Right renal cortex interstitium (tissue), 3 donors: ENCODE data around the gene EPN2. TPM values are rescaled to one million over a fixed set of nuclear protein-coding genes. Genes with fewer than 3 reads are reported as not detected.

Source experiments
- DNase-seq, 3 donors: peaks; one replicate each; pipeline ENCODE4 v3.0.0-alpha.2; 2013; ENCODE audit warnings: low read depth in 3 of 3, low spot score in 2 of 3
- polyA plus RNA-seq, 3 donors: library from polyadenylated mRNA; unstranded; fragments of 120-200 nt; gene quantifications; one replicate each; pipeline ENCODE4 v1.2.1, GENCODE V29; 2013; ENCODE audit not compliant: insufficient read length in 3 of 3

The EPN2 gene
- polyA plus RNA-seq, 3 donors = 44.8 to 49.6 (median 48.2) TPM

DNA sequence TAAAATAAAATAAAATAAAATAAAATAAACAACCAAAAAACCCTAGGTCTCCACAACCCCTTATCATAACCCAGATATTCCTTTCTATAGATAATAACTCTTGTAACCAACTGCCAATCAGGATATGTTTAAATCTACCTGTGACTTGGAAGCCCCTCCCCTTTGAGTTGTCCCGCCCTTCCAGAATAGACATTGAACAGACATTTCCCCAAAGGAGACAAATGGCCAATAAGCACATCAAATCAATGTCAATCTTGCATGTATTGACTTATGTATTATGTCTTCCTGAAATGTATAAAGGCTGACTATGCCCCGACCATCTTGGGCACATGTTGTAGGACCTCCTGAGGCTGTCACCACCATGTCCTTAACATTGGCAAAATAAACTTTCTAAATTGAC, 139.6 kb downstream of the EPN2 start:
- DNase-seq = no peak

DNA sequence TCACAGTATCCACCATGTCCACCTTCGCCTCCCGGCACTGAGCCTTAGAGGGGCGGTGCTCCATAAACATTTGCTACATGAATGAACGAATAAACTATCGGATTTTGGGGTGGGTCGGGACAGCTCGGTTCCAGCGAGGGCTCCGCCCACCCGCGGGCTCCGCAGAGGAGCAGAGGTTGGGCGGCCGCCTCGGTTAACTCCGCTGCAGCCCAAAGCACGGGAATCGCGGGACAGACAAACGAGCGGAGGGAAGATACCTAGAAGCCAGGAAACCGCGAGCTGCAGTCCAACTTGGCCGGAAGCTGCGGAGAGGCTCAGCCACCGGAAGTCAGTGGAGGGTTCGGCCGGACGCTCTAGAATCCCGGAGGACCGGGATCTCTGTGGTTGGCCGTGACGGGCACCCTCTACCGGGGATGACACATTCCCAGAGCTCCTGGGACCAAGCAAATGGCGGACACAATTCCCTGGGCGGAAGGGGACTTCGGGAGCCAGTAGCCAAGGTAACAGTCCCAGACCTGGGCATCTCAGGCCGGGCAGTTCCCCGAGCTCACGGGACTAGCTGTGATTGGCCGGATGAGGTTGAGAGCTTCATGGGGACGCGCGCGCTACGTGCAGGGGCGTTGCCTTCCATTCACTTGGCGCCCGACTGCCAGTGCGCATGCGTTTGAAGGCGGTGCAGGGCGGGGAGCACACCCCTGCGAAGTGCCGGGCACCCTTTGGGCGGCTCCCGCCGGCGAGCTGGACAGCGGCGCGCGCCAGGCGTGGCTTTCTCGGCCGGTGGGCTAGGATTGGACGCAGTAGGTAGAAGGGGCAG, 140.6 kb downstream of the EPN2 start:
- peak; percentile 93 to 98 (median 96) for DNase-seq

DNA sequence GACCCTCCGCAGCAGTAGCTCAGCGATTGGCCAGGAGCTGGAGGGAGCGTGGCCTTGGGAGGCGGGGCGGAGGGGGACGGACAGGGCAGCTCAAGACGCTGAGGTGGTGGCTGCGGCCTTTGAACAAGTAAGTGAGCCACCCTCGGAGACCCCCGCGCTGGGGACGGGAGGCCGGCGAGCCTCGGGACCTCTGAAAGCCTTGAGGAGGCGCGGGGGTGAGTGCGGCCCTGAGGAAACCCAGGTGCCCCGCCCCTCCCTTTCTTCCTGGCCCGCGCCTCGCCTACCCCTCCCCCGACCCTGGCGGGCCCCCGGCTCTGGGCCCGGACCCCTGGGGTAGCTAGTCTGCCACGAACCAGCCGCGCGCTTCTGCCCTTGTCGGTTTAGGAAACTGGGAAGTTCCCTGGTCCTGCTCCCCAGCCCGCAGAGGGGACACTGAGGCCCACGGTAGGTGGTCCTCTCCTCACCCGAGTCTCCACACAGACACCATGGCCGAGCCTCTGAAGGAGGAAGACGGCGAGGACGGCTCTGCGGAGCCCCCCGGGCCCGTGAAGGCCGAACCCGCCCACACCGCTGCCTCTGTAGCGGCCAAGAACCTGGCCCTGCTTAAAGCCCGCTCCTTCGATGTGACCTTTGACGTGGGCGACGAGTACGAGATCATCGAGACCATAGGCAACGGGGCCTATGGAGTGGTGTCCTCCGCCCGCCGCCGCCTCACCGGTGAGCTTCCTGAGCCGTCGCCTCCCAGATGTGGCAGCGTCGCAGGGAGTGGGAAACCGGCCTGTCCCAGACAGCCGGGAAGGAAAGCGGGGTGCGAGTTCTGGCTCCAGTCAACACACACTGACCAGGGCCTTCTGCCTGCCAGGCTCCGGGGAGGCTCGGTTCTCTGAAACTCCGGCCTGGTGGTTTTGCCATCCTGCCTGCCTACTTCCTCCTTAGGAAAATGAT, 141.5 kb downstream of the EPN2 start, which contains the start of gene MAPK7:
MAPK7 (plus strand) TSS at position 83 of the 945 bp plus-strand sequence; CDS start at position 486, 403 bp downstream.
- no peak for DNase-seq

DNA sequence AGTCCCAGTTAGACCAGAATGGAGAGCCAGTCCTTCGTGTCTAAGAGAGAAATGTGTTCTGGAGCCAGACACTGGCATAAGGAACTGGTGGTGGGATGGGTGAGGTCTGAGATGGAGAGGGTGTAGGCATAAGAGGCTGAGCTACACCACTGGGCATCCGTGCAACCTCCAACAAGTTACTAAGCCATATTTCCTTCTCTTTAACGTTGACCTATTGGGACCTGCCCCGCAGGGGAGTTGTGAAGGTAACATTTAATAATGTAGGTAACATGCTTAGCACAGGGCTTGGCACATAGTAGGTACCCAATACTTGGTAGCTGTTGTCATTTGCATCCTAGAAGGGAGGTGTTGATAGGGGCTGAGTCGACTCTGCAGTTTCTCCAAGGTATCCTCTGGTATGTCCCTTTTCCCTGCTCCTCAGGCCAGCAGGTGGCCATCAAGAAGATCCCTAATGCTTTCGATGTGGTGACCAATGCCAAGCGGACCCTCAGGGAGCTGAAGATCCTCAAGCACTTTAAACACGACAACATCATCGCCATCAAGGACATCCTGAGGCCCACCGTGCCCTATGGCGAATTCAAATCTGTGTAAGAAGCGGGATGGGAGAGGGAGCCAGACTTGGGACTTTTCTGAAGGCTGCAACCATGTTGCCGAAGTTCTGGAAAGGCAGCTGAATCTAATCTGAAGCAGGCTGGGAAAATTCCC, 142.3 kb downstream of the EPN2 start:
- DNase-seq = no peak

DNA sequence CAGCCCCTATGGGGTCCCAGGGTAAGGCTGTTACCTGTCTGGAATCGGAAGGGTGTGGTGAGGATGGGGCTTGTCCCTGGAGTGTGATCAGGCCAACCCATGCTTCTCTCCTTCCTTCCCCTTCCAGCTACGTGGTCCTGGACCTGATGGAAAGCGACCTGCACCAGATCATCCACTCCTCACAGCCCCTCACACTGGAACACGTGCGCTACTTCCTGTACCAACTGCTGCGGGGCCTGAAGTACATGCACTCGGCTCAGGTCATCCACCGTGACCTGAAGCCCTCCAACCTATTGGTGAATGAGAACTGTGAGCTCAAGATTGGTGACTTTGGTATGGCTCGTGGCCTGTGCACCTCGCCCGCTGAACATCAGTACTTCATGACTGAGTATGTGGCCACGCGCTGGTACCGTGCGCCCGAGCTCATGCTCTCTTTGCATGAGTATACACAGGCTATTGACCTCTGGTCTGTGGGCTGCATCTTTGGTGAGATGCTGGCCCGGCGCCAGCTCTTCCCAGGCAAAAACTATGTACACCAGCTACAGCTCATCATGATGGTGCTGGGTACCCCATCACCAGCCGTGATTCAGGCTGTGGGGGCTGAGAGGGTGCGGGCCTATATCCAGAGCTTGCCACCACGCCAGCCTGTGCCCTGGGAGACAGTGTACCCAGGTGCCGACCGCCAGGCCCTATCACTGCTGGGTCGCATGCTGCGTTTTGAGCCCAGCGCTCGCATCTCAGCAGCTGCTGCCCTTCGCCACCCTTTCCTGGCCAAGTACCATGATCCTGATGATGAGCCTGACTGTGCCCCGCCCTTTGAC, 143.5 kb downstream of the EPN2 start:
- no peak for DNase-seq

DNA sequence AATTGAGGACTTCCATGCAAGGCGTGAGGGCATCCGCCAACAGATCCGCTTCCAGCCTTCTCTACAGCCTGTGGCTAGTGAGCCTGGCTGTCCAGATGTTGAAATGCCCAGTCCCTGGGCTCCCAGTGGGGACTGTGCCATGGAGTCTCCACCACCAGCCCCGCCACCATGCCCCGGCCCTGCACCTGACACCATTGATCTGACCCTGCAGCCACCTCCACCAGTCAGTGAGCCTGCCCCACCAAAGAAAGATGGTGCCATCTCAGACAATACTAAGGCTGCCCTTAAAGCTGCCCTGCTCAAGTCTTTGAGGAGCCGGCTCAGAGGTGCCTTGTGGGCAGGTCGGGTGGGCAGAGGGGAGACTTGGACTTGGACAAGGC, 144.2 kb downstream of the EPN2 start:
- no peak for DNase-seq

DNA sequence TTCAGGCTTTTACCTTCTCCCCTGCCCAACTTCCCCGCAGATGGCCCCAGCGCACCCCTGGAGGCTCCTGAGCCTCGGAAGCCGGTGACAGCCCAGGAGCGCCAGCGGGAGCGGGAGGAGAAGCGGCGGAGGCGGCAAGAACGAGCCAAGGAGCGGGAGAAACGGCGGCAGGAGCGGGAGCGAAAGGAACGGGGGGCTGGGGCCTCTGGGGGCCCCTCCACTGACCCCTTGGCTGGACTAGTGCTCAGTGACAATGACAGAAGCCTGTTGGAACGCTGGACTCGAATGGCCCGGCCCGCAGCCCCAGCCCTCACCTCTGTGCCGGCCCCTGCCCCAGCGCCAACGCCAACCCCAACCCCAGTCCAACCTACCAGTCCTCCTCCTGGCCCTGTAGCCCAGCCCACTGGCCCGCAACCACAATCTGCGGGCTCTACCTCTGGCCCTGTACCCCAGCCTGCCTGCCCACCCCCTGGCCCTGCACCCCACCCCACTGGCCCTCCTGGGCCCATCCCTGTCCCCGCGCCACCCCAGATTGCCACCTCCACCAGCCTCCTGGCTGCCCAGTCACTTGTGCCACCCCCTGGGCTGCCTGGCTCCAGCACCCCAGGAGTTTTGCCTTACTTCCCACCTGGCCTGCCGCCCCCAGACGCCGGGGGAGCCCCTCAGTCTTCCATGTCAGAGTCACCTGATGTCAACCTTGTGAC, 144.7 kb downstream of the EPN2 start:
- no peak for DNase-seq

DNA sequence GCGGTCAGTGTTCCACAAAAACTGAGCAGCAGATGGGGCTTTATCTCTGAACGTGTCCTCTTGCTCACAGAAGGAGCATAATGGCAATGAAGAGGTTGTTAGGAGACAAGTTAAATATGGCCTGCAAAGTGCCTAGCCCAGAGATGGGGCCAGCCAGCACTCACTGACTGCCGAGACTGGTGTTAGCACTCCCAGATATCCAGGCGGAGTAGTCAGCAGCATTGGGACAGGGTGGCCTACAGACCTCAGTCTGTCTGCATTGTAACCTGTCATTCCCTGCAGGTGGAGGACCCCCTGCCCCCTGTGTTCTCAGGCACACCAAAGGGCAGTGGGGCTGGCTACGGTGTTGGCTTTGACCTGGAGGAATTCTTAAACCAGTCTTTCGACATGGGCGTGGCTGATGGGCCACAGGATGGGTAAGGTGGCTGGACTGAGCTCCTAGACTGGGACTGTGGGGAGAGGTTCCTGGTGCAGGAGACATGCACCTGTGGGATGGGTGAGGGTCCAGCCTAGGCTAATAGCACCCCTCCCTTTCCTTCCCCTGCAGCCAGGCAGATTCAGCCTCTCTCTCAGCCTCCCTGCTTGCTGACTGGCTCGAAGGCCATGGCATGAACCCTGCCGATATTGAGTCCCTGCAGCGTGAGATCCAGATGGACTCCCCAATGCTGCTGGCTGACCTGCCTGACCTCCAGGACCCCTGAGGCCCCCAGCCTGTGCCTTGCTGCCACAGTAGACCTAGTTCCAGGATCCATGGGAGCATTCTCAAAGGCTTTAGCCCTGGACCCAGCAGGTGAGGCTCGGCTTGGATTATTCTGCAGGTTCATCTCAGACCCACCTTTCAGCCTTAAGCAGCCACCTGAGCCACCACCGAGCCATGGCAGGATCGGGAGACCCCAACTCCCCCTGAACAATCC, 145.6 kb downstream of the EPN2 start:
- DNase-seq = no peak

DNA sequence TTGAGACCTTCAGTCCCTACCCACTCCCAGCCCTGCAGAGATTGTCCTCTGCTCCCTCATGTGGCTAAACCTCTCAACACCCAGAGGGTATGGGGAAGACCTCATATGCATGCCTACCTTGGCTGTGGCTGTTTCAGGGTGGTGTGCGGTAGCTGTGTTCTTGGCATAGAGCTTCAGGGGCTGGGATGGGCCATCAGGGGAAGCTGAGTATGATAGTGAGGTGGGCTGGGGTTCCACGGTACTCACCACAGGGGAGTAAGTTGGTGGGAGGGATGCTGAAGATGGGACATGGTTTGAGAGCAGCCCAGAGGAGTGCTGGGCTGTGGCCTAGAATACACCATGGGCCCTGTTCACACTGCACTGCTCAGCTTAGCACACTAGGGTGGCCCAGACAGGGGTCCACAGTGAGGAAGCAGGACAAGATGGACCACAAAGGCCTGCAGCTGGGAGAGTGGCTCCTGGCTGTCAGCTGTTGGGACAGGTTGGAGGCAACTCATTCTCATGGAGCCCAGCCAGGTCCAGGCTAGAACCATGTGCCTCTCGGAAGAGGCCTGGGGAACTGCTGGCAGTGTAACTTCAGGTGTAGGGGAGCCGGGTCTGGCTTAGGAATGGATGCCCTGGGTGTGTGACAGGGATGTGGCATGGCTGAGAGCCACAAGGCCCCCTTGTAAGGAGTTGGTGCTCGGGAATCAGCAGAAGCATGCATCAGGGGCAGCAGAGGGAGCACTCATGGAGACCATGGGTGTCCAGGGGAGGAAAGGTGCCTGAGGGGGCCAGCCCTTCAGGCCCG, 146.7 kb downstream of the EPN2 start:
- DNase-seq = no peak

DNA sequence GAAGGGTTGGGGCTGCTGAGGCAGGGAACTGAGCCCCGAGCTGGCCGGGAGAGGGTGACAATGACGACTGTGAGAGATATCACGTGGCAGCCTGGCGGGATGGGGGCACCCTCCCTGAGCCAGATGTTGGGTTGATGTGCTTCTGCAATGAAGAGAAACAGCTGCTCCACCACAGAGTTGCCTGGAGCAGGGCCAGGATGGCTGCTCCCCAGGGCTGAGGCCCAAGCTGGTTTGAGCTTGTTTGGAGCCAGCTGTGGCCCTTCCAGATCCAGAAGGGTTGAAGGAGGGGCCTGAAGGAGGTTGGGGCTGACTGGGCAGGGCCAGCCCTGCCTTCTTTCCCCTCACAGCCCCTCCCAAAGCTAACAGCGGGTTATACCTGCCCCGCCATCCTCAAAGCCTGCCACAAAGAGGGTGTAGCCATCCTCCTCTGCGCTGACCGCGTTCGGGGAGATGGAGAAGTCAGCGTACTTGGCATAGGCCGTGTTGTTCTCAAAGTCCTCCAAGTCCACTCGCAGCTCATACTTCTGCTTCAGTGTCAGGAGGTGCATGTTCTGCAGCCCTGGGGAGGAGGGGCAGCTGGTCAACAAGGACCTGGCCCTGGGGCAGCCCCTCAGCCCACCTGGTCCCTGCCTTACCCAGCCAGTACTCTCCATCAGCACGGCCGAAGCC, 147.7 kb downstream of the EPN2 start:
- DNase-seq = peak in 1 of 3 donors; percentile 82

DNA sequence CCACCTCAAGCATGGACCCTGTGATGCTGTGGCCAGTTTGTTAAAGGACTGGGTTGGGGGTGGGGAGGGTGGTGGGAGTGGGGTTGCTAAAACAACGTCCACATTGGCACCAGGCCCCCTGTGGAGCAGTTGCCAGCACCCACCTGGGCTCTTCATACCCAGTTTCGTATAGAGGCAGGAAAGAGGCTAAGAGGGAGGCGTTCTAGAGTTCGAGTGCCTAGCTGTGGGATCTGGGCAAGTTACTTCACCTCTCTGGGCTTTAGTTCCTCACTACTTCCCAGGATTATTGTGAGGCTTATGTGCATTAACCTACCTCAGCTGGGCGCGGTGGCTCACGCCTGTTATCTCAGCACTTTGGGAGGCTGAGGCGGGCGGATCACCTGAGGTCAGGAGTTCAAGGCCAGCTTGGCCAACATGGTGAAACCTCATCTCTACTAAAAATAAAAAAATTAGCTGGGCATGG, 148.4 kb downstream of the EPN2 start:
- no peak for DNase-seq

Other genes starting within 250 kb of the EPN2 start
- gene FAM83G, start 232.6 kb upstream of the EPN2 start, polyA plus RNA-seq = 1 to 10 TPM; 5.8 to 7.1 (median 5.9) TPM
- gene GRAP, start 190.4 kb upstream of the EPN2 start, polyA plus RNA-seq = 1 to 10 TPM; 5.0 to 7.6 (median 5.7) TPM
- 1 to 10 TPM in 2 of 3 donors, under 1 TPM in 1; 1.00 to 3.2 (median 2.5) TPM for gene GRAPL, start 109.8 kb upstream of the EPN2 start, polyA plus RNA-seq
- 10 to 100 TPM; 30.7 to 33.3 (median 31.7) TPM for gene B9D1, start 125.4 kb downstream of the EPN2 start, polyA plus RNA-seq
- gene MAPK7, start 141.1 kb downstream of the EPN2 start, polyA plus RNA-seq = 10 to 100 TPM; 20.1 to 23.2 (median 20.7) TPM
- 100 to 1,000 TPM; 207 to 270 (median 245) TPM for gene MFAP4, start 149.8 kb downstream of the EPN2 start, polyA plus RNA-seq
- gene RNF112, start 173.9 kb downstream of the EPN2 start, polyA plus RNA-seq = 1 to 10 TPM in 1 of 3 donors, under 1 TPM in 2; 0.61 to 1.4 (median 1.00) TPM